Activated T-cell treated with anti-CD3 and anti-CD28 coated beads, Interleukin-2, amount 50 U/mL, for 4 hours (primary cell): ENCODE results near the gene HOXA6. TPM values are rescaled to one million over a fixed set of nuclear protein-coding genes. Genes with fewer than 3 reads are reported as not detected.

Experiments
- ATAC-seq, 2 donors: fragments of 200-7000 bp; cut with Tn5 transposase; one replicate each; pipeline ENCODE4 v1.10.0; 2021
- DNase-seq: peaks from one replicate; pipeline ENCODE4 v3.0.0-alpha.2; 2020
- H3K27me3 Mint-ChIP-seq: one replicate; pipeline ENCODE4 v1.8.0; 2021; ENCODE audit warnings: low read depth, mixed read lengths
- H3K36me3 Mint-ChIP-seq: one replicate; pipeline ENCODE4 v1.8.0; 2022; ENCODE audit warnings: mixed read lengths; ENCODE audit not compliant: insufficient read depth
- H3K4me1 Mint-ChIP-seq: one replicate; pipeline ENCODE4 v1.8.0; 2021; ENCODE audit warnings: low read depth, mixed read lengths
- H3K4me3 Mint-ChIP-seq: one replicate; pipeline ENCODE4 v1.8.0; 2021; ENCODE audit warnings: mild to moderate bottlenecking, moderate library complexity, mixed read lengths
- H3K9me3 Mint-ChIP-seq: one replicate; pipeline ENCODE4 v1.8.0; 2021; ENCODE audit warnings: mixed read lengths
- total RNA-seq, 3 donors: library from RNA; stranded (reverse); gene quantifications; one replicate each; pipeline ENCODE4 v1.2.1, GENCODE V29; 2021

Gene HOXA6
- total RNA-seq, 3 donors from 2014 or later: not detected

GRCh38 chr7:27187475-27188385 lies 40.2 kb upstream of the HOXA6 start:
- H3K27me3 Mint-ChIP-seq: peaks cover 91% of the 10 kb centered on the region

GRCh38 chr7:27186668-27187474 lies 39.3 kb upstream of the HOXA6 start:
- Mint-ChIP-seq H3K36me3 (no peaks in the 10 kb centered on the region), H3K9me3 (no peaks in the 10 kb centered on the region), H3K4me3 (no peak overlapping the region), H3K4me1 (peaks cover 46% of the 10 kb centered on the region), H3K27me3 (peaks cover 92% of the 10 kb centered on the region)
- DNase-seq (no peak), ATAC-seq (no peak)

More at GRCh38 chr7:27187475-27188385, 40.2 kb upstream of the HOXA6 start:
- peaks cover 49% of the 10 kb centered on the region for H3K4me1 Mint-ChIP-seq
- DNase-seq (no peak), ATAC-seq (no peak)
- no peaks in the 10 kb centered on the region for H3K9me3 Mint-ChIP-seq
- H3K36me3 Mint-ChIP-seq: no peaks in the 10 kb centered on the region
- peak overlapping the region; percentile 68 for H3K4me3 Mint-ChIP-seq

- DNase-seq (no peak), ATAC-seq (no peak)
- Mint-ChIP-seq H3K36me3 (no peaks in the 10 kb centered on the region), H3K27me3 (peaks cover 91% of the 10 kb centered on the region), H3K4me3 (peak overlapping the region; percentile 64), H3K4me1 (peaks cover 46% of the 10 kb centered on the region), H3K9me3 (no peaks in the 10 kb centered on the region)
Observed at GRCh38 chr7:27185854-27186667, 38.5 kb upstream of the HOXA6 start.

GRCh38 chr7:27185013-27185853 lies 37.7 kb upstream of the HOXA6 start, which contains the start of gene HOXA11:
HOXA11 (minus strand) TSS chr7:27185232; CDS start chr7:27185144, 88 bp downstream.
- DNase-seq (no peak), ATAC-seq (no peak)
- Mint-ChIP-seq H3K9me3 (no peaks in the 10 kb centered on the region), H3K4me1 (peaks cover 46% of the 10 kb centered on the region), H3K27me3 (peaks cover 87% of the 10 kb centered on the region), H3K4me3 (peak within 1 kb of the TSS; percentile 64), H3K36me3 (no peaks in the 10 kb centered on the region)

GRCh38 chr7:27184337-27185012 lies 36.9 kb upstream of the HOXA6 start:
- peaks cover 47% of the 10 kb centered on the region for H3K4me1 Mint-ChIP-seq
- DNase-seq (no peak), ATAC-seq (no peak)
- peak overlapping the region; percentile 64 for H3K4me3 Mint-ChIP-seq
- H3K9me3 Mint-ChIP-seq: no peaks in the 10 kb centered on the region
- peaks cover 84% of the 10 kb centered on the region for H3K27me3 Mint-ChIP-seq
- H3K36me3 Mint-ChIP-seq: no peaks in the 10 kb centered on the region

- no peak for DNase-seq
Observed at GRCh38 chr7:27183682-27184336, 36.2 kb upstream of the HOXA6 start.

GRCh38 chr7:27182861-27183681 lies 35.5 kb upstream of the HOXA6 start:
- peaks cover 82% of the 10 kb centered on the region for H3K27me3 Mint-ChIP-seq
- peaks cover 37% of the 10 kb centered on the region for H3K4me1 Mint-ChIP-seq
- no peak overlapping the region for H3K4me3 Mint-ChIP-seq
- no peaks in the 10 kb centered on the region for H3K36me3 Mint-ChIP-seq
- DNase-seq (no peak), ATAC-seq (no peak)
- H3K9me3 Mint-ChIP-seq: no peaks in the 10 kb centered on the region

More at GRCh38 chr7:27183682-27184336, 36.2 kb upstream of the HOXA6 start:
- Mint-ChIP-seq H3K9me3 (no peaks in the 10 kb centered on the region), H3K4me1 (peaks cover 44% of the 10 kb centered on the region), H3K27me3 (peaks cover 85% of the 10 kb centered on the region), H3K4me3 (peak overlapping the region; percentile 61), H3K36me3 (no peaks in the 10 kb centered on the region)
- no peak for ATAC-seq

- DNase-seq (no peak), ATAC-seq (no peak)
- Mint-ChIP-seq H3K9me3 (no peaks in the 10 kb centered on the region), H3K27me3 (peaks cover 82% of the 10 kb centered on the region), H3K36me3 (no peaks in the 10 kb centered on the region), H3K4me1 (peaks cover 30% of the 10 kb centered on the region), H3K4me3 (no peak overlapping the region)
Observed at GRCh38 chr7:27182285-27182841, 34.8 kb upstream of the HOXA6 start.

- ATAC-seq (no peak), DNase-seq (no peak)
- peaks cover 28% of the 10 kb centered on the region for H3K4me1 Mint-ChIP-seq
- no peak overlapping the region for H3K4me3 Mint-ChIP-seq
- peaks cover 81% of the 10 kb centered on the region for H3K27me3 Mint-ChIP-seq
- no peaks in the 10 kb centered on the region for H3K9me3 Mint-ChIP-seq
- H3K36me3 Mint-ChIP-seq: no peaks in the 10 kb centered on the region
Observed at GRCh38 chr7:27181795-27182275, 34.3 kb upstream of the HOXA6 start.

- no peak for DNase-seq
- peaks cover 81% of the 10 kb centered on the region for H3K27me3 Mint-ChIP-seq
- peaks cover 22% of the 10 kb centered on the region for H3K4me1 Mint-ChIP-seq
- ATAC-seq: no peak
- no peaks in the 10 kb centered on the region for H3K36me3 Mint-ChIP-seq
- H3K9me3 Mint-ChIP-seq: no peaks in the 10 kb centered on the region
- H3K4me3 Mint-ChIP-seq: no peak overlapping the region
Observed at GRCh38 chr7:27180431-27181420, 33.2 kb upstream of the HOXA6 start.
